ENCODE results near the gene NUF2.
A peak's percentile ranks its signal among the peaks of the same experiment; 100 is the strongest.

GRCh38 chr1:163315773-163316374, 5.9 kb upstream of the NUF2 start:
- TF ChIP-seq CTCF (optimal IDR thresholded peaks at IDR 0.05 in 1 of 3, IDR thresholded peaks at IDR 0.05 in 1 of 3, conservative IDR thresholded peaks at IDR 0.05 in 1 of 3; ENCODE audit: extremely low read depth in 1 of 3, insufficient read depth in 2 of 3, low read length in 3 of 3) (peak in 1 of 3 experiments; percentile 25), EZH2 (IDR thresholded peaks at IDR 0.05; ENCODE audit: low read length) (no peak)

Measured in keratinocyte (primary cell).